GM12891 (cell line): ENCODE measurements around the gene ADAMTS18.

Experiments used
- POLR2A ChIP-seq: IDR thresholded peaks from 2 replicates; pipeline ENCODE4 v1.6.1; 2011; ENCODE audit warnings: low read depth, low read length, control low read depth
- TAF1 ChIP-seq: IDR thresholded peaks from 2 replicates; pipeline ENCODE4 v1.6.1; 2011; ENCODE audit warnings: low read depth, low read length, control low read depth

- no peak for TF ChIP-seq TAF1
- TF ChIP-seq POLR2A, result no peak
These were observed 149.2 kb downstream of the ADAMTS18 start for GRCh38 chr16:77285676-77286075.
